Measurements from ENCODE around the gene FHIT. TPM values are rescaled to one million over a fixed set of nuclear protein-coding genes. Genes with fewer than 3 reads are reported as not detected.

The FHIT gene
- polyA plus RNA-seq, 1 of the 3 experiments (the other 2 are of a cell fraction): 0.41 TPM

DNA sequence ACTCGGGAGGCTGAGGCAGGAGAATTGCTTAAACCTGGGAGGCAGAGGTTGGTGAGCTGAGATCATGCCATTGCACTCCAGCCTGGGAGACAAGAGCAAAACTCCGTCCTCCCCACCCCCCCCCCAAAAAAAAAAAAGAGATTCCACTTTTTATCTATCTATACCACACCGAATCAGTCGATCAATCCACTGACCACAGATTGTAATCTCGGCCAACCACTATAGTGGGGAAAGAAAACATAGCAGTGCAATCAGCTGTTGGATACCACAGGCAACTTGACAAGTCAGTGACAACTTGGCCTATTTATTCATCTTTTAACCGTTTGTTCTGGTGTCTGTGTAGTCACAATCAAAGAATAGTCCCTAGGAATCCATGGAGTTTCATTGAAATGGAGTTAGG, 299.2 kb downstream of the FHIT start:
- Histone ChIP-seq H3K27ac (ENCODE audit: low read depth in 2 of 2, low read length in 1 of 2) (no peak overlapping the region), H3K9ac (no peak overlapping the region), H3K9me3 (no peaks in the 10 kb centered on the region), H3K79me2 (ENCODE audit: insufficient read depth) (no peaks in the 10 kb centered on the region), H3K4me1 (ENCODE audit: control insufficient read depth in 1 of 2, insufficient read depth in 2 of 2, low read depth in 1 of 2, low read length in 1 of 2) (no peaks in the 10 kb centered on the region), H4K20me1 (ENCODE audit: insufficient read depth) (no peaks in the 10 kb centered on the region), H3K27me3 (ENCODE audit: insufficient read depth) (no peaks in the 10 kb centered on the region), H3K9me2 (no peaks in the 10 kb centered on the region), H3F3A (replicated peaks; ENCODE audit: insufficient read depth) (no peaks in the 10 kb centered on the region), H3K36me3 (replicated peaks in 1 of 2; ENCODE audit: control insufficient read depth in 1 of 2, insufficient read depth in 2 of 2, low read length in 1 of 2) (no peaks in the 10 kb centered on the region), H3K4me3 (ENCODE audit: low read depth in 2 of 2, low read length in 1 of 2) (no peak overlapping the region), H2AFZ (ENCODE audit: low read depth) (no peak overlapping the region), H3K4me2 (no peak overlapping the region)
- TF ChIP-seq TAF1 (IDR thresholded peaks at IDR 0.05; ENCODE audit: borderline replicate concordance, low read depth, low read length): no peak
- no peak for TF ChIP-seq EP300 (IDR thresholded peaks at IDR 0.05; ENCODE audit: borderline replicate concordance in 1 of 2, low read depth in 1 of 2, low read length in 1 of 2)
- TF ChIP-seq MXI1 (IDR thresholded peaks at IDR 0.05; ENCODE audit: low read depth, low read length): no peak
- TF ChIP-seq TCF12 (IDR thresholded peaks at IDR 0.05): no peak
- TF ChIP-seq SMC3 (IDR thresholded peaks at IDR 0.05; ENCODE audit: low read depth, low read length): no peak
- TF ChIP-seq, protein P1, sequence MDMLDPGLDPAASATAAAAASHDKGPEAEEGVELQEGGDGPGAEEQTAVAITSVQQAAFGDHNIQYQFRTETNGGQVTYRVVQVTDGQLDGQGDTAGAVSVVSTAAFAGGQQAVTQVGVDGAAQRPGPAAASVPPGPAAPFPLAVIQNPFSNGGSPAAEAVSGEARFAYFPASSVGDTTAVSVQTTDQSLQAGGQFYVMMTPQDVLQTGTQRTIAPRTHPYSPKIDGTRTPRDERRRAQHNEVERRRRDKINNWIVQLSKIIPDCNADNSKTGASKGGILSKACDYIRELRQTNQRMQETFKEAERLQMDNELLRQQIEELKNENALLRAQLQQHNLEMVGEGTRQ (IDR thresholded peaks at IDR 0.05; ENCODE audit: borderline replicate concordance, low read depth, low read length): no peak
- TF ChIP-seq, protein P2, sequence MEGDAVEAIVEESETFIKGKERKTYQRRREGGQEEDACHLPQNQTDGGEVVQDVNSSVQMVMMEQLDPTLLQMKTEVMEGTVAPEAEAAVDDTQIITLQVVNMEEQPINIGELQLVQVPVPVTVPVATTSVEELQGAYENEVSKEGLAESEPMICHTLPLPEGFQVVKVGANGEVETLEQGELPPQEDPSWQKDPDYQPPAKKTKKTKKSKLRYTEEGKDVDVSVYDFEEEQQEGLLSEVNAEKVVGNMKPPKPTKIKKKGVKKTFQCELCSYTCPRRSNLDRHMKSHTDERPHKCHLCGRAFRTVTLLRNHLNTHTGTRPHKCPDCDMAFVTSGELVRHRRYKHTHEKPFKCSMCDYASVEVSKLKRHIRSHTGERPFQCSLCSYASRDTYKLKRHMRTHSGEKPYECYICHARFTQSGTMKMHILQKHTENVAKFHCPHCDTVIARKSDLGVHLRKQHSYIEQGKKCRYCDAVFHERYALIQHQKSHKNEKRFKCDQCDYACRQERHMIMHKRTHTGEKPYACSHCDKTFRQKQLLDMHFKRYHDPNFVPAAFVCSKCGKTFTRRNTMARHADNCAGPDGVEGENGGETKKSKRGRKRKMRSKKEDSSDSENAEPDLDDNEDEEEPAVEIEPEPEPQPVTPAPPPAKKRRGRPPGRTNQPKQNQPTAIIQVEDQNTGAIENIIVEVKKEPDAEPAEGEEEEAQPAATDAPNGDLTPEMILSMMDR (IDR thresholded peaks at IDR 0.05): no peak
- no peak for TF ChIP-seq TEAD4 (IDR thresholded peaks at IDR 0.05; ENCODE audit: borderline replicate concordance, insufficient read depth)
- TF ChIP-seq YY1 (IDR thresholded peaks at IDR 0.05; ENCODE audit: low read depth): no peak
- TF ChIP-seq GATA2 (CRISPR knock-in tag; IDR thresholded peaks at IDR 0.05): no peak
- TF ChIP-seq FOXJ3 (CRISPR knock-in tag; IDR thresholded peaks at IDR 0.05): no peak
- no peak for TF ChIP-seq FOXM1 (IDR thresholded peaks at IDR 0.05; ENCODE audit: low read depth)
- TF ChIP-seq MEF2A (IDR thresholded peaks at IDR 0.05; ENCODE audit: borderline replicate concordance, low read depth): no peak
- TF ChIP-seq, protein P3, sequence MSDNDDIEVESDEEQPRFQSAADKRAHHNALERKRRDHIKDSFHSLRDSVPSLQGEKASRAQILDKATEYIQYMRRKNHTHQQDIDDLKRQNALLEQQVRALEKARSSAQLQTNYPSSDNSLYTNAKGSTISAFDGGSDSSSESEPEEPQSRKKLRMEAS (IDR thresholded peaks at IDR 0.05; ENCODE audit: low read depth): no peak
- TF ChIP-seq, protein P4, sequence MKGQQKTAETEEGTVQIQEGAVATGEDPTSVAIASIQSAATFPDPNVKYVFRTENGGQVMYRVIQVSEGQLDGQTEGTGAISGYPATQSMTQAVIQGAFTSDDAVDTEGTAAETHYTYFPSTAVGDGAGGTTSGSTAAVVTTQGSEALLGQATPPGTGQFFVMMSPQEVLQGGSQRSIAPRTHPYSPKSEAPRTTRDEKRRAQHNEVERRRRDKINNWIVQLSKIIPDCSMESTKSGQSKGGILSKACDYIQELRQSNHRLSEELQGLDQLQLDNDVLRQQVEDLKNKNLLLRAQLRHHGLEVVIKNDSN (IDR thresholded peaks at IDR 0.05; ENCODE audit: borderline replicate concordance, low read depth): no peak
- TF ChIP-seq, protein P5, sequence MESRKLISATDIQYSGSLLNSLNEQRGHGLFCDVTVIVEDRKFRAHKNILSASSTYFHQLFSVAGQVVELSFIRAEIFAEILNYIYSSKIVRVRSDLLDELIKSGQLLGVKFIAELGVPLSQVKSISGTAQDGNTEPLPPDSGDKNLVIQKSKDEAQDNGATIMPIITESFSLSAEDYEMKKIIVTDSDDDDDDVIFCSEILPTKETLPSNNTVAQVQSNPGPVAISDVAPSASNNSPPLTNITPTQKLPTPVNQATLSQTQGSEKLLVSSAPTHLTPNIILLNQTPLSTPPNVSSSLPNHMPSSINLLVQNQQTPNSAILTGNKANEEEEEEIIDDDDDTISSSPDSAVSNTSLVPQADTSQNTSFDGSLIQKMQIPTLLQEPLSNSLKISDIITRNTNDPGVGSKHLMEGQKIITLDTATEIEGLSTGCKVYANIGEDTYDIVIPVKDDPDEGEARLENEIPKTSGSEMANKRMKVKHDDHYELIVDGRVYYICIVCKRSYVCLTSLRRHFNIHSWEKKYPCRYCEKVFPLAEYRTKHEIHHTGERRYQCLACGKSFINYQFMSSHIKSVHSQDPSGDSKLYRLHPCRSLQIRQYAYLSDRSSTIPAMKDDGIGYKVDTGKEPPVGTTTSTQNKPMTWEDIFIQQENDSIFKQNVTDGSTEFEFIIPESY (IDR thresholded peaks at IDR 0.05; ENCODE audit: borderline replicate concordance, low read depth): no peak
- TF ChIP-seq GABPA (IDR thresholded peaks at IDR 0.05; ENCODE audit: low read depth): no peak
- no peak for TF ChIP-seq RAD21 (IDR thresholded peaks at IDR 0.05; ENCODE audit: low read length)
- TF ChIP-seq EZH2phosphoT487 (IDR thresholded peaks at IDR 0.05; ENCODE audit: borderline replicate concordance, low read depth): no peak
- CTCF ChIA-PET: interaction anchor here (0.6 kb wide), 1 partner anchor 438 kb away, joined by 3 read pairs; no protein-coding TSS in a partner anchor
- POLR2A ChIA-PET: no interaction called here
- WGBS (ENCODE audit: low lambda C conversion rate): 48% methylated on average over 6 of the region's 6 CpGs
- DNase-seq: no peak
